Coronary artery (tissue), 2 donors: Measurements from ENCODE around the gene CAMTA1.

ENCODE experiments used
- DNase-seq: peaks from one replicate; pipeline ENCODE4 v3.0.0-alpha.2; 2017; ENCODE audit warnings: low spot score
- H3K27ac ChIP-seq, 2 donors: fragments of 200-600 bp; sonication (generic); one replicate each; pipeline ENCODE4 v1.5.1; 2016 to 2019
- H3K4me3 ChIP-seq: fragments of 200-600 bp; sonication (generic); 2 replicates; pipeline ENCODE4 v1.5.1; 2016; ENCODE audit warnings: mild to moderate bottlenecking, moderate library complexity
- CTCF ChIP-seq: fragments of 200-600 bp; sonication (generic); IDR thresholded peaks from one replicate; pipeline ENCODE4 v1.5.1; 2019; ENCODE audit warnings: antibody characterized with exemption

The CAMTA1 gene

DNA sequence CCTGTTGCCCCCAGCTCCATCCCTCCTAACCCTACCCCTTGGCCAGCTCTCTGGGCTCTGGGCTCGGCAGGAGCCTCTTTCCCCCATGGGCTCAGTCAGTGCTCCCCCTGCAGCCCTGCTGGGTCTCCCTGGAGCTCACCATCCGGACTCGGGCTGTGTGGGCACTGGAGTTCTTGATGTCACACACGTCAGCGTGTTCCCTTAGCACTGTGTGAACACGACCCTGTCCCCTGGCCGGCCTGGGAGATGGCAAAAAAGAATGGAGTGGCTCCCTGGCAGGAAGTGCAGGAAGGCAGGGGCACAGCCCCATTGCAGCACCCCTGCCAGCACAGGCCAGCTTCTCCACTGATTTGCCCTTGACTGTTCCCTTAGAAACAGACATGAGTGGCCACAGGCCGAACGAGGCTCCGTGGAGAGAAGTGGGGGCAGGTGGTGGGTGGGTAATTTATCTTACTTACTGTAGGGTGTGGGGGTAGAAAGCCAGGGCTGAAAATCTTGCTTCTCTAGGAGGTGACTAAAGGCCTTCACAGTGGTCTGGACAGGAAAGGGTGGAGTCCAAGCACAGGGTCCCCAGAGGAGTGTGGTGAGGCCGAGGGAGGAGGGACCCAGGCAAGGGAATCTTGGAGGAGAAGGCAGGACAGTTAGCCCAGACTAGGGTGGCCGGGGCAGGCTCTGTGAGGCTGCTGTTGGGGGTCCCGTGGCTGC, 604.1 kb downstream of the CAMTA1 start:
- Histone ChIP-seq H3K27ac (peak overlapping the region in 1 of 2 donors; percentile 66), H3K4me3 (no peak overlapping the region)
- DNase-seq, result peak; percentile 59
- TF ChIP-seq CTCF, result no peak

- Histone ChIP-seq H3K4me3 (no peak overlapping the region), H3K27ac (peak overlapping the region in 1 of 2 donors; percentile 66)
- peak; percentile 54 for DNase-seq
- TF ChIP-seq CTCF, result no peak
Measured at GRCh38 chr1:7389906-7390603, 604.8 kb downstream of the CAMTA1 start.

GRCh38 chr1:7390604-7391000, 605.3 kb downstream of the CAMTA1 start:
- peak; percentile 63 for DNase-seq

GRCh38 chr1:7393136-7393535, 607.9 kb downstream of the CAMTA1 start:
- H3K4me3 ChIP-seq, result no peak overlapping the region
- DNase-seq, result no peak
- no peak for TF ChIP-seq CTCF
- no peak overlapping the region for H3K27ac ChIP-seq

More at GRCh38 chr1:7390604-7391000, 605.3 kb downstream of the CAMTA1 start:
- TF ChIP-seq CTCF, result no peak
- Histone ChIP-seq H3K27ac (no peak overlapping the region), H3K4me3 (no peak overlapping the region)

GRCh38 chr1:7395251-7395650, 610.0 kb downstream of the CAMTA1 start:
- DNase-seq, result no peak
- H3K27ac ChIP-seq, result no peak overlapping the region
- no peak overlapping the region for H3K4me3 ChIP-seq
- no peak for TF ChIP-seq CTCF

DNA sequence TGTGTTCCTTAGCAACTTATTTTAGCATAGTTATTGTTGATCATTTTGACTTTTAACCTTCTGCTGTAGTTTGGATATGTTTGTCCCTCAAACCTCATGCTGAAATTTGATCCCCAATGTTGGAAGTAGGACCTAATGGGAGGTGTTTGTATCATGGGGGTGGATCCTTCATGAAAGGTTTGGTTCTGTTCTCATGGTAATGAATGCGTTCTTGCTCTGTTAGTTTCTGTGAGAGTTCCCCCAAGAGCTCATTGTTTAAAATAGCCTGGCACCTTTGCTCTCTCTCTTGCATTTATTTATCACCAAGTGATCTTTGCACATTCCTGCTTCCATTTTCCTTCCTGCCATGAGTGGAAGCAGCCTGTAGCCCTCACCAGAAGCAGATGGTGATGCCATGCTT, 613.7 kb downstream of the CAMTA1 start:
- no peak for DNase-seq
- TF ChIP-seq CTCF, result no peak
- Histone ChIP-seq H3K27ac (no peak overlapping the region), H3K4me3 (no peak overlapping the region)
